ENCODE results near the gene CDK18.

- no peak for TF ChIP-seq POLR2AphosphoS5 (IDR thresholded peaks at IDR 0.05; ENCODE audit: low read depth, low read length)
- no peak for TF ChIP-seq REST (IDR thresholded peaks at IDR 0.05; ENCODE audit: insufficient read depth in 1 of 2, low read depth in 2 of 2, low read length in 2 of 2)
- no peak for TF ChIP-seq TAF1 (IDR thresholded peaks at IDR 0.05; ENCODE audit: borderline replicate concordance, insufficient read depth, low read length)
- no peak for TF ChIP-seq SIN3A (IDR thresholded peaks at IDR 0.05; ENCODE audit: borderline replicate concordance, insufficient read depth, low read length)
These were observed 40.8 kb downstream of the CDK18 start for GRCh38 chr1:205545001-205545919.

All from PFSK-1 (cell line).